Astrocyte of the cerebellum (primary cell): ENCODE results near the gene SEPTIN5.

Source experiments
- DNase-seq: peaks from one replicate; pipeline ENCODE4 v3.0.0-alpha.2; 2011; ENCODE audit warnings: low read depth
- H3K4me3 ChIP-seq: 2 replicates; pipeline ENCODE4 v1.5.1; 2011; ENCODE audit warnings: mild to moderate bottlenecking, low read depth, low read length, moderate library complexity
- in situ Hi-C: cut with HindIII; loops from 2 replicates; pipeline ENCODE4 v1.10.0; 2017; ENCODE audit warnings: low sequenced_read_pairs
- TF ChIP-seq, protein P1 (sequence below): IDR thresholded peaks from 2 replicates; pipeline ENCODE4 v1.5.1; 2012; ENCODE audit warnings: low read length, low read depth, moderate library complexity, mild to moderate bottlenecking; ENCODE audit errors: missing control alignments

Gene SEPTIN5

DNA sequence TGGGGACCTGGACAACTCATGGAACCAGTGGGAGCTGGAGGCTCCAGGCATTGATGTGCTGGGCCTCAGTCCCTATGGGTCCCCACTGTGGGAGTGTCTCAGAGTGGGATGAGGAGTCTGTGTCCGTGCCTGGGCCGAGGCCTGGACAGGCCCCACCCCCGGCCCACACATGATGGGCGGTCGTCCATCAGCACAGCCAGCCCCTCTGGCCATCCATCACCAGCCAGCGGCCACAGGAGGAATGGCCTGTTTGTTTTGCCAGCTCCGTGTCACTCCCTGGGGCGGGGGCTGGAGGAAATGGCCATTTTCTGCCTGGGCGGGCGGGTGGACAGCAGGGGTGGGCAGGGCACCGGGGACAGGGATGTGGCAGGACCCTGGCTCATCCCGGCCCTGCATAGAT is 33.2 kb downstream of the SEPTIN5 start:
- no peak for DNase-seq
- no peak overlapping the region for H3K4me3 ChIP-seq
- in situ Hi-C loops = no loop called here
- TF ChIP-seq, protein P1, sequence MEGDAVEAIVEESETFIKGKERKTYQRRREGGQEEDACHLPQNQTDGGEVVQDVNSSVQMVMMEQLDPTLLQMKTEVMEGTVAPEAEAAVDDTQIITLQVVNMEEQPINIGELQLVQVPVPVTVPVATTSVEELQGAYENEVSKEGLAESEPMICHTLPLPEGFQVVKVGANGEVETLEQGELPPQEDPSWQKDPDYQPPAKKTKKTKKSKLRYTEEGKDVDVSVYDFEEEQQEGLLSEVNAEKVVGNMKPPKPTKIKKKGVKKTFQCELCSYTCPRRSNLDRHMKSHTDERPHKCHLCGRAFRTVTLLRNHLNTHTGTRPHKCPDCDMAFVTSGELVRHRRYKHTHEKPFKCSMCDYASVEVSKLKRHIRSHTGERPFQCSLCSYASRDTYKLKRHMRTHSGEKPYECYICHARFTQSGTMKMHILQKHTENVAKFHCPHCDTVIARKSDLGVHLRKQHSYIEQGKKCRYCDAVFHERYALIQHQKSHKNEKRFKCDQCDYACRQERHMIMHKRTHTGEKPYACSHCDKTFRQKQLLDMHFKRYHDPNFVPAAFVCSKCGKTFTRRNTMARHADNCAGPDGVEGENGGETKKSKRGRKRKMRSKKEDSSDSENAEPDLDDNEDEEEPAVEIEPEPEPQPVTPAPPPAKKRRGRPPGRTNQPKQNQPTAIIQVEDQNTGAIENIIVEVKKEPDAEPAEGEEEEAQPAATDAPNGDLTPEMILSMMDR = no peak

DNA sequence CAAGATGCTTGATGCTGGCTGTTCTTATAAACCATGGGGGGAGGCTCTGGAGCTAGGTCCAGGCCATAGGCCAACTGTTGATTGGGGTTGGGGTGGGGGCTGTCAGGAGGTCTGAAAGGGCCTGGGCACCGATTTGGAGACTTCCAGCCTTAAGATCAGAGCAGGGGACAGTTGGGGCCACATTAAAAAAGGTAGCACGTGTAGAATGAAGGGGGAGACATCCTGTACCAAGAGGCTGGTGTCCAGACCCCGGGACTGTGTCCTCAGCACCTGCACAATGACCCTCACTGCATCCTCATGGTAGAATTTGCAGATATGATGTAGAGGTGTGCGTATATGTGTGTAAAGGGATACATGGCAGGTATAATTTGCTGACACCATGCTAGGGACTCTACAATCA is 33.8 kb downstream of the SEPTIN5 start:
- no peak overlapping the region for H3K4me3 ChIP-seq
- no peak for DNase-seq
- in situ Hi-C loops = no loop called here
- TF ChIP-seq, protein P1 = no peak

DNA sequence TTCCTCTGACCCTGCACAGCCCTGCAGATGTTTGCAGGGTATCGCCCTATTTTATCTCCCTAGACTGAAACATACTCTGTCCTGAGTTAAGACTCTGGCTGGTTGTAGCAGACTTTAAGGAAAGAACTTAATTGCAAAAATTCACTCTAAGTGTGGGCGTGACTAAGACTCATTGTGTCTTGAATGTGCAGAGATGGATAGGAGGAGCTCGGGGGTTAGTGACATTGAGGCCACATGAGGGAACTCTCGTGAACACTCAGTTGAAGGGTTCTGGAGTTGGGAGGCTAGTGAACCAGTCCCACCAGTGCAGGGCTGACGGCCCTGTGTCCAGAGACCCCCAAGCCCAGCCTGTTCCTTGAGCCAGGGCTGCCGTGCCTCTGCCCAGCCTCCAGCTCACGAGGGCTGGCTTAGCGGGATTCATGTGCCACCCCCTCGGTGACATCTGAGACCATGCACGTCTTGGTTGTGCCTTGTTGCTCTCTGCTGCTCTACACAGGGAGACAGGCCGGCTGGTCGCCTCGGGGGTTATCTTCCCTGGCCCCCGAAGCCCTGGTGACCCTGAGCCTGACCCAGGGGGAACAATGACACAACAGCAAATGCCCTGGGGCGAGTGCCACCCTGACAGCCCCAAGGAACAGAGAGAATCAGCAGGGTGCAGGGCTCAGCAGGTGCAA is 34.8 kb downstream of the SEPTIN5 start:
- no peak for DNase-seq
- TF ChIP-seq, protein P1 = no peak
- in situ Hi-C loops = no loop called here
- H3K4me3 ChIP-seq = no peak overlapping the region

DNA sequence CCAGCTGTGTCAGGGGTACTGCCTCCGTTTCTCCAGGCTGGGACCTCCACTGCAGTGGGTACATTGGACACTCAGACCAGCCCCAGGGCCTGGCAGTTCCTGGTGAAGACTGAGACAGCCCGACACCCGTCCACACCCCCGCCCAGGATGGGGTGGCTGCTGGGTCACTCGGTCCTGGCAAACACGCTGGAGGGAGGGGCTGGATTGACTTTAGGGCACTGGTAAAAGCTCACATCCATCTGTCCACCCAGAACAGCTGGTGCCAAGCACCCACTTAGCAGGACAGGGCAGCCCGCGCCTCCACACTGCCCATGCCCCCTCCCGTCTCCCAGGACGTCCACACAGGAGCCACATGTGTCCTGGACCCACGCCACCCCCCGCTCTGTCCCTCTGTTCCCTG is 35.6 kb downstream of the SEPTIN5 start:
- in situ Hi-C loops = no loop called here
- TF ChIP-seq, protein P1 = no peak
- no peak overlapping the region for H3K4me3 ChIP-seq
- DNase-seq = no peak

DNA sequence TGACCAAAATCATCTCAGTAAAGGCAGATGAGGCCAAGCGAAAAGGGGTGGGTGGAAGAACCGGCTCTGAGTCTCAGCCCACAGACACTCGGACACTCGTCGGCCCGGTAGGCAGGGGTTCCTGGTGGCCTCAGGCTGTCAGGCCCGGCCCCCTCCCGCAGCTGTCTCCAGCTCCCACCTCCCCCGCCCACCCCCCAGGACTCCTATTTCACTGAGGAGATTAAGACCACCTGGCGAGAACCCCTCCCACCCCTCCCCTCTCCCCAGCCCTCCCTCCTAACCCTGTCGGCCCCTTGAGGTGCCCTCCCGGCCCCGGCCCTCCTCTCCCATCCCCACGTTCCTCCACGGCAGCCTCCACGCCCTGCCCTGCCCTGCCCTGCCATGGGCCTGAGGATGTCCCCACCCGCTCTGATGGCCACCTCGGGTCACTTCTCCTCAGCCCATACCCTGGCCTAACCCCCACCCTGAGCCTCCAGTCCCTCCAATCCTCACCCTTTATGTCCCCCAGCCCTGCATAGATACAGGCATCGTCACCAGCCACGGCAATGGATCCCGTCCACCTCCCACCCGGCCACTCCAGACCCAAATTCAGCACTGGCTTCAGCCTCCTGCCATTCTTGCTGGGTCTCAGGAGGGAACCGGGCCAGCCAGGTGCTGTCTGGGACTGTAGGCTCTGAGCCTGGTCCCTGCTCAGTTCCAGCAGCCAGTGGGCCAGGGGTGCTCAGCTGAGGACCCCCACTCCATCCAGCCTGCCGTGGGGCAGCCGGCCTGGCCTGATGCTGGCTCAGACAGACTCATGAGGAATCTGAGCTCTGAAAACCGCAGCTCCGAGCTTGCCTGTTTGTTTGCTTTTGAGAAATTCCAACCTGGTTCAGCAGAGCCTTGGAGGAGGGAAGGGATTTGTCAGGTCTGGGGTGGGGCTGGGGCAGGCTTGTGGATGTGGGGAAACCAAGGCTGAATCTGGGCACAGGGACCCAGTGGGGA is 36.5 kb downstream of the SEPTIN5 start:
- TF ChIP-seq, protein P1 = no peak
- H3K4me3 ChIP-seq = no peak overlapping the region
- peak; percentile 33 for DNase-seq
- in situ Hi-C loops = no loop called here

DNA sequence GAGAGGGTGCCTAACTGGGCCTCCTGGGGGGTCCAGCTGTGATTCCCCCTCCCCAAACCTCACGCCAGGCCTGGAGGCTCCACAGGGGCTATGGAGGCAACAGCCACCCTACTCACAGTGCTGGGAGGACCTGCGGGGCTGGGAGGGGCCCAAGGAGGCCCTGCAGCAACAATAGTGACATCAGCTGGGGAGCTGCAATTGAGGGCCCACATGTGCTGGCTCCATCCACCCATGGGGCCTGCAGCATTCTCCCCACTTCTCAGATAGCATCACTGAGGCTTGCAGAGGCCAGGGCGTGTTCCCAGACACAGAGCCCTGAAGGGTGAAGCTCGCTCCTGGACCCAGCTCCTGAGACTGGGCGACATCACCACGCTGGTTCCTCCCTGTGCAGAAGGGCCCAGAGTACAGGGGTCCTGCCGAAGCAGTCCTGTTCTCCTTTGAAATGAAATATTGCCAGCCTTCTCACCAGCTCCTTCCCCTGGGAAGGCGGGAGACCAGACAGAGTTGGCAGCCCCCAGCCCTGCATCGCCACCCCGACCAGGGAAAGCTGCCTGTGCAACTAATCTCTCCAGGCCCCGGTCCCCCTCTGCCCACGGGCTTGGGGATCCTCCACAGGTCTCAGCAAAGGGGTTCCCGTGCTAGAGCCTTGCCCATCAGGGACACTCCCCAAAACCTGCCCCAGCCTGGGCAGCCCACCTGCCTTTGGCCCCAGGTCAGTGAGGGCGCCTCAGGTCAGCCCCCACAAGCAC is 37.4 kb downstream of the SEPTIN5 start:
- no peak overlapping the region for H3K4me3 ChIP-seq
- TF ChIP-seq, protein P1 = no peak
- no peak for DNase-seq
- in situ Hi-C loops = no loop called here
